Choroid plexus epithelial cell (primary cell): ENCODE data around the gene HMCN2.

Experiments used
- DNase-seq: peaks from one replicate; pipeline ENCODE4 v3.0.0-alpha.2; 2010; ENCODE audit warnings: low read depth
- H3K4me3 ChIP-seq: 2 replicates; pipeline ENCODE4 v1.5.1; 2011; ENCODE audit warnings: low read depth, mild to moderate bottlenecking, control low read depth, low read length, moderate library complexity
- CTCF ChIP-seq: conservative IDR thresholded peaks from 2 replicates; pipeline ENCODE4 v1.5.1; 2011; ENCODE audit warnings: low read depth, mild to moderate bottlenecking, control low read depth, inconsistent platforms, low read length, moderate library complexity

The HMCN2 gene

DNA sequence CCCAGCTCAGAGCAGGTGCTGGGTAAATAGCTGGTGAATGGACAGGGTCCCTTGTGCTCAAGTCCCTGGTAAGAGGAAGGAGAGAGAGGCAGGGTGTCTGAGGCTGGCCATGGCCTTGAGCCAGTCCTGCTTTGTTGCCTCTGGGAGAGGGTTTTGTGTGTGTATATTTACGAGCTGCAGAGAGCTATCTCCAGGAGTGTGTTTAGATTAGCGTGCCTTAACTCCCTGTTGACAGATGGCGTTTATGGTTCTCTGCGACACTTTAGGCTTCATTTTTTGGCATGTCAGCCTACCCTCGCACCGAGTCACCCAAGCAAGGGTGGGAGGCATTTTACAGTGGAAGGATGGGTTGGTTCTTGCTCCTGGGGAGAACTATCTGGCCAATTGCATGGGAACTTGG, 22.2 kb downstream of the HMCN2 start:
- no peak for DNase-seq
- H3K4me3 ChIP-seq: no peak overlapping the region
- TF ChIP-seq CTCF: no peak

DNA sequence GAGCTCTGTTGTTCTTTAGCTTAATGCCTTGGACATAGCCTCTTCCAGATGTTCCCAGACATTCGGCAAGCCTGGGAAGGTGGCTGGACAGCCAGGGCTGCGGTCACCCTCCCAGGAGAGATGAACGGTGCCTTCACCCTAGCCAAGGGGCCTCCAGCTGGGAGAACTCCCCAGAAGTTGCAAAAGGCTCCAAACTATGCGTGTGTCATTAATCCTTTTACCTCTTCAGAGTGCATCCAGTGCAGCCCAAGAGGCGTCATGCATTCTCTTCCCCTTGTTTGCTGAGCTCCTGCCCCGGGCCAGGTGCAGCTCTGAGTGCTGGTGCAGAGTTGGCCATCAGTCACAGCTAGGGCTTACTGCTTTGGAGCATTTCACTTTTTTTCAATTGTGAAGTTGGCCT, 22.8 kb downstream of the HMCN2 start:
- no peak for DNase-seq
- H3K4me3 ChIP-seq: no peak overlapping the region
- no peak for TF ChIP-seq CTCF

DNA sequence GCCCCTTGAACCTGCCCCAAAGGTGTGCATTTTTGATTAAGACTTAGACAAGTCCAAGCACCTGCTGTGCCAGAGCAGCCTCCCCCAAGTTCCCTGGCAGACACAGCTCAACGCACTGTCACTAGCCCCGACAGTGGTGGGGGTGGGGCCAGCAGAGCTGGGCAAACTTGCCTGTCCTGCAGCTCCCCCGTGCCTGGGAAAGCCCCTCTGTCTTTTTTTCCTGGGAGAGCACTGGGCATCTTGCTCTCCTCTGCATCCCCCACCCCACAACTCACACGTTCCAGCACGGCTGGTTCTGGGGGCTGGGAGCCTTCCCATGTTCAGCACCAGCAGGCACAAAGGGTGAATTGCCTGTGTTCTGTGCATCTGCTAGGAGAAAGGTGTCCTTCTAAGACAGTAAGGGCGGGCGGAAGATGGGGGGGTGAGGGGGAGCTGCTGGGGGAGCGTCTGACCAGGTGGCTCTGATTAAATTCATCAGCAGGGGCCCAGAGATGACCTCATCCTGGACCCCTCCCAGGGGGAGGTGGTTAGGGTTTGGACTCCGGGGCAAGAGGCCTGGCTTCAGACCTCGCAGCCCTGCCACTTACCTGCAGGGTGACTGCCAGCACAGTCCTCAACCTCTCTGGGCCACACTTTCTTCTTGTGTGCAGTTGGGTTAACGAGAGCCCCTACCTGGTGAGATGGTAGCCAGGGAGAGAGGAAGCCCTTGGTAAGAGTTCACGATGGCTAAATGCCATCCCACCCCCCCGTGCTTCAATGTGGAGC, 23.5 kb downstream of the HMCN2 start:
- no peak for TF ChIP-seq CTCF
- DNase-seq: no peak
- H3K4me3 ChIP-seq: no peak overlapping the region

DNA sequence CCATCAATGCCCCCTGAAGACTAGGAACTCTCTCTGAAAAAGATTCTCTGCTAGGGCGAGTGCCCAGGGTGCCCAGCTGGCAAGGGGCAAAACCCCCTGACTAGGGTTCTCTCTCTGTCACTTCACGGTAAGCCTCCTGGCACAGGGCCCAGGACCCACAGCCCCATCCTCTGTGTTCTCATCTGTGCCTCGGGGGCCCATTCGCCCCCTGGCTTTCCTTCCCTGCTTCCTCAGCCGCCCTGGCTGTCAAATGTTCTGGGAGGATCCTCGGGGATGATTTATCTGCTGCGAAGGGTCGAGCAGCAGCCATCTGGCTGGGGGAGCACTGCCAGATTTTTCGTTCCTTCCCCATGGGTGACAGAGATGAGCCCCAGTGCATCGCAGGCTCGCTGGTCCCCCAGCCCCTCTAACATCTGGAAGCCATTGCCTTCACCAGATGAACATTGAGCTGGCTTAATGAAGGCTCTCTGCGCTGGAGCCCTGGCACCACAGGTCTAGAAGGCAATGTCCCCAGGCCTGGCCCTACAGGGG, 24.2 kb downstream of the HMCN2 start:
- no peak overlapping the region for H3K4me3 ChIP-seq
- TF ChIP-seq CTCF: no peak
- no peak for DNase-seq

- TF ChIP-seq CTCF: no peak
- no peak overlapping the region for H3K4me3 ChIP-seq
- DNase-seq: no peak
Measured at GRCh38 chr9:130290291-130291181, 25.0 kb downstream of the HMCN2 start.

DNA sequence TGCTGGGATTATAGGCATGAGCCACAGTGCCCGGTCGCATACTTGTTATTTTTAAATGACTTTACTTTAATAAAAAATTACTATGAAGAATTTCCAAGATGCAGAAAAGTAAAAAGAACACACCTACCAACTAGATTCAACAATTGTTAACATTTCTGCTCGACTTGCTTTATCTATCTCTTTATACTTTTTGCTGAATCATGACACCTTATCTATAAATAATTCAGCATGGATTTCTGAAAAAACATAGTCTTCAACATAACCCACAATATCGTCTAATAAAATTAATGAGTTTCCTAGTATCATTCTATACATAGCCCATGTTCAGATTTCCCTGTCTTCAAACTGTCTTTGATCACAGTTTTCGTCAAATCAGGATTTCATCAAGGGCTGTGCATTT, 25.9 kb downstream of the HMCN2 start:
- DNase-seq: no peak
- no peak overlapping the region for H3K4me3 ChIP-seq
- TF ChIP-seq CTCF: no peak
